ENCODE results near the gene BEST2.

Gene BEST2

GRCh38 chr19:12750851-12751250 is 740 bp upstream of the BEST2 start:
- TF ChIP-seq, protein P1, sequence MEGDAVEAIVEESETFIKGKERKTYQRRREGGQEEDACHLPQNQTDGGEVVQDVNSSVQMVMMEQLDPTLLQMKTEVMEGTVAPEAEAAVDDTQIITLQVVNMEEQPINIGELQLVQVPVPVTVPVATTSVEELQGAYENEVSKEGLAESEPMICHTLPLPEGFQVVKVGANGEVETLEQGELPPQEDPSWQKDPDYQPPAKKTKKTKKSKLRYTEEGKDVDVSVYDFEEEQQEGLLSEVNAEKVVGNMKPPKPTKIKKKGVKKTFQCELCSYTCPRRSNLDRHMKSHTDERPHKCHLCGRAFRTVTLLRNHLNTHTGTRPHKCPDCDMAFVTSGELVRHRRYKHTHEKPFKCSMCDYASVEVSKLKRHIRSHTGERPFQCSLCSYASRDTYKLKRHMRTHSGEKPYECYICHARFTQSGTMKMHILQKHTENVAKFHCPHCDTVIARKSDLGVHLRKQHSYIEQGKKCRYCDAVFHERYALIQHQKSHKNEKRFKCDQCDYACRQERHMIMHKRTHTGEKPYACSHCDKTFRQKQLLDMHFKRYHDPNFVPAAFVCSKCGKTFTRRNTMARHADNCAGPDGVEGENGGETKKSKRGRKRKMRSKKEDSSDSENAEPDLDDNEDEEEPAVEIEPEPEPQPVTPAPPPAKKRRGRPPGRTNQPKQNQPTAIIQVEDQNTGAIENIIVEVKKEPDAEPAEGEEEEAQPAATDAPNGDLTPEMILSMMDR (conservative IDR thresholded peaks at IDR 0.05; ENCODE audit: low read length) = no peak
- DNase-seq (ENCODE audit: low read depth) = no peak
- H3K4me3 ChIP-seq (ENCODE audit: low read length) = no peak overlapping the region

GRCh38 chr19:12752056-12752781 is 628 bp downstream of the BEST2 start:
- no peak overlapping the region for H3K4me3 ChIP-seq (ENCODE audit: low read length)
- TF ChIP-seq, protein P1 (conservative IDR thresholded peaks at IDR 0.05; ENCODE audit: low read length) = no peak
- no peak for DNase-seq (ENCODE audit: low read depth)

DNA sequence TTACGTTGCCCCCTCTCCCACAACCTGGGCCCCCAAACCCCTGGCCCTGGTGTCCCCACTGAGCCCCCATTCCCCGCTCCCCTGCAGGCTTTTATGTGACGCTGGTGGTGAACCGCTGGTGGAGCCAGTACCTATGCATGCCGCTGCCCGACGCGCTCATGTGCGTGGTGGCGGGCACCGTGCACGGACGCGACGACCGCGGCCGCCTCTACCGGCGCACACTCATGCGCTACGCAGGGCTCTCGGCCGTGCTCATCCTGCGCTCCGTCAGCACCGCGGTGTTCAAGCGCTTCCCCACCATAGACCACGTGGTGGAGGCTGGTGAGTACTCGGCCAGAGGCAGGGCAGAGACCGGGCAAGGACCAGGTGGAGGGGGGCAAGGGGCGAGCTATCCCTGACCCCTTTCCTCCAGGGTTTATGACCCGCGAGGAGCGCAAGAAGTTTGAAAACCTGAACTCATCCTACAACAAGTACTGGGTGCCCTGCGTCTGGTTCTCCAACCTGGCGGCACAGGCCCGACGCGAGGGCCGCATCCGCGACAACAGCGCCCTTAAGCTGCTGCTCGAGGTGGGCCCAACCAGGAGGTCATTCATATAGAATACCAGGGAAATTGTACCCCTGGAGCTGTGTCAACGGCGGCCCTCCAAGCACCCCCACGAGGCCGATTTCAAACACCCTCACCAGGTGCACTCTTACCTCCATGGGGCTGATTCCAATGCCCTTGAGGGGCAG is 3.0 kb downstream of the BEST2 start:
- TF ChIP-seq, protein P1 (conservative IDR thresholded peaks at IDR 0.05; ENCODE audit: low read length) = no peak
- no peak for DNase-seq (ENCODE audit: low read depth)
- H3K4me3 ChIP-seq (ENCODE audit: low read length) = no peak overlapping the region

- TF ChIP-seq, protein P1 (conservative IDR thresholded peaks at IDR 0.05; ENCODE audit: low read length) = no peak
- no peak overlapping the region for H3K4me3 ChIP-seq (ENCODE audit: low read length)
Measured at GRCh38 chr19:12756150-12756883, 4.7 kb downstream of the BEST2 start.

DNA sequence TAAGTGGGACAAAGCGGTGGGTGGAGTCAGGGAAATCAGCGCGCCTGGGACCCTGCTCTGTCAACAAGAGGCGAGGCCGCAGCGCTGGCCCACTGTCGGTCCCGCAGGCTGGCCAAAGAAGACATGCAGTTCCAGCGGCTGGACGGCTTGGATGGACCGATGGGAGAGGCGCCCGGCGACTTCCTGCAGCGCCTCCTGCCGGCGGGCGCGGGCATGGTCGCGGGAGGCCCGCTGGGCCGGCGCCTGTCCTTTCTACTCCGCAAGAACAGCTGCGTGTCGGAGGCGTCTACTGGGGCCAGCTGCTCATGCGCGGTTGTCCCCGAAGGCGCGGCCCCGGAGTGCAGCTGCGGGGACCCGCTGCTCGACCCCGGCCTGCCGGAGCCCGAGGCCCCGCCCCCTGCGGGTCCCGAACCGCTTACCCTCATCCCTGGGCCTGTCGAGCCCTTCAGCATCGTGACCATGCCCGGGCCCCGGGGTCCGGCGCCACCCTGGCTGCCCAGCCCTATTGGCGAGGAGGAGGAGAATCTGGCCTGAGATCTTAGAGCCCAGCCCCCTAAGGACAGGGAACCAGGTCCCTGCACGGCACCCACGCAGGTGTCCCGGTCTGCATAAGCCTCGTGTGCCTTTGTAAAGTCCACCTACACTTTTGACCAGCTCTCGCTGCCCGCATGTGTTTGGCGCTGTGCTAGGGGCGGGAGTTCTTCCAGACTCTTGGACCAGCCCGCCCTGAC is 6.1 kb downstream of the BEST2 start:
- TF ChIP-seq, protein P1 (conservative IDR thresholded peaks at IDR 0.05; ENCODE audit: low read length) = peak; percentile 67
- peak; percentile 69 for DNase-seq (ENCODE audit: low read depth)
- peak overlapping the region; percentile 52 for H3K4me3 ChIP-seq (ENCODE audit: low read length)

More at GRCh38 chr19:12756150-12756883, 4.7 kb downstream of the BEST2 start:
- no peak for DNase-seq (ENCODE audit: low read depth)

DNA sequence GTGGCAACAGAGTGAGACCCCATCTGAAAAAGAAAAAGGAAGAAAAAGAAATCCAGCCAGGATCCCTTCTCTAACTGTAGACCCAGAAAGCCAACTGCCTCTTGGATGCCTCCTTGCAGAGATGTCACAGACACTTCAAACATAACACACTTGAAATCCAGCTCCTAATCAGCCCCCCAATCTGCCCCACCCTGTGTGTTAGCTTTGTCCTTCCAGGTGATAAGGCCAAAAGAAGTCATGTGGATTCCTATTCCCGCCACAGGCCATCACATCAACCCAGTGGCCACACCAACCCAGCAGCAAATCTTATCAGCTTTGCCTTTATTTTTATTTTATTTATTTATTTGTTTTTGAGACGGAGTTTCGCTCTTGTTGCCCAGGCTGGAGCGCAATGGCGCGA is 8.1 kb downstream of the BEST2 start:
- TF ChIP-seq, protein P1 (conservative IDR thresholded peaks at IDR 0.05; ENCODE audit: low read length) = no peak
- H3K4me3 ChIP-seq (ENCODE audit: low read length) = no peak overlapping the region
- DNase-seq (ENCODE audit: low read depth) = no peak

All from AG10803 (cell line).